ENCODE data around the gene HSCB.
"Not testable (repeated sequence)": the region's sequence is repeated elsewhere in the genome, so short reads cannot be mapped to it uniquely, and the experiment has no call there.

The HSCB gene

GRCh38 chr22:28741785-28742561, at the start of gene HSCB, which contains the start of gene CHEK2:
Gene HSCB (plus strand): TSS chr22:28742039. CDS start chr22:28742096, 57 bp downstream.
Gene CHEK2 (minus strand): TSS chr22:28741820. CDS start chr22:28734721, 7,099 bp downstream.
- DNase-seq, result peak; percentile 25

GRCh38 chr22:28693041-28693760, 48.6 kb upstream of the HSCB start:
- not testable (repeated sequence) for DNase-seq

DNA sequence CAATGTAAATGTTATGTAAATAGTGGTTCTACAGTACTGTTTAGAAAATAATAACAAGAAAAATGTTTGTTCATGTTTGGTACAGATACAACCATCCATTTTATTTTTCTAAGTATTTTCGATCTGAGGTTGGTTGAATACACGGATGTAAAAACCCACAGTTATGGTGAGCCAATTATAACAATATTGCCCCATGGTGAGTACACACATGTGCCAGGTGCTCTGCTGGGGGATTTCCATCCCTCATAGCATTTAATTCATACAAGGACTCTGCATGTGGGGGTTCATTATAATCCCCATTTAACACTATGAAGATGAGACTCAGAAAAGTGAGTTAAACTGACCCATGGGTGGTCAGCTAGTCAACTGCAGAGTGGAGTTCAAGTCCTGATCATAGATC, 38.9 kb upstream of the HSCB start:
- DNase-seq, result no peak

DNA sequence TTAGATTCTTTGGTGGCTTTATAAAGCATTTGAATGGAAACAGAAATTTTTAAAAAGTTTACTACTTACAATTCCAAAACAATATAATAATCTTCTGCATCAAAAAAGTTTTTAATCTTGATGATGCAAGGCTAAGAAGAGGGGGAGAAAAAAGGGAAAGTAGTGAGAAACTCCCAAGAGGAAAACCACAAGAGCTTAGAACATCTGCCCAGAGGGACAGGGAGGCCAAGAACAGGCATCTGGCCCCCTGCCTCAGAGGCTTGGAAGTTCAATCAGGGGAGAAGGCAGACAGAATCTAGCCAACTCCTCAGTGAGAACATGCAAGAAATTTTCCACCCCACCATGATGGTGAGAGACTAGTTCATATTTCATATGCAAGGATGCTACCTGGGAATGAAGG, 38.4 kb upstream of the HSCB start:
- no peak for DNase-seq

DNA sequence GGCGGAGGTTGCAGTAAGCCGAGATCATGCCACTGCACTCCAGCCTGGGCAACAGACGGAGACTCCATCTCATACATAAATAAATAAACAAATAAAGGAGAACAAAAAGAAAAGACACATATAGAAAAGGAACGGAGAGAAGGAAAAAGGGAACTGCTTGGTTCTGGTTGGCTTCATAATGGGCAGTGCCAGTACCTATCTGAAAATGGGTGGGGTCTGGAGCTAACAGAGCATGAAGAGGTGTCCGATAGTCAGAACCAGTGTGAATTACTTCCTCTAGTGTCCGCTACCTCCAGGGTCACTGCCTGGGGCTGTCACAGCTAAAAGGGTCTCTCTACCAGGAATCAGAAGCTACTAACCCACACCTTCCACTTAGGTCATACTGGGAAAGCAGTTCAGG, 35.0 kb upstream of the HSCB start:
- no peak for DNase-seq

DNA sequence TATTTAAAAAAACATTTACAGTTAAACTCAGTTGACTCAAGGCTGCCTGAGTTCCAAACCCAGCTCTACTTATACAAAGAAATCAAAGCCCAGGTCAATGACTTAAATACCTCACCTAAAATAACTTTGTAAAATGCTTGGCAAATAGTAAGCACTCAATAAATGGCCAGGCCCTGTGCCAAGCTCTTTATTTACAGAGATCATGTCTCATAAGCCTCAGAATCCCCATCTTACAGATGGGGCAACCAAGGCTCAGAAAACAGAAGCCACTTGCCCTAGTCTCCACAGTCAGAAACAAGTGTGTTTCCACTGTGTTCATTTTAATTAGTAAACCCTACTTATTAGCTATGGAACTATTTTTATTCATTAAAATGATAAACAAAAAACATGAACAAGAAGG, 31.7 kb upstream of the HSCB start:
- no peak for DNase-seq

DNA sequence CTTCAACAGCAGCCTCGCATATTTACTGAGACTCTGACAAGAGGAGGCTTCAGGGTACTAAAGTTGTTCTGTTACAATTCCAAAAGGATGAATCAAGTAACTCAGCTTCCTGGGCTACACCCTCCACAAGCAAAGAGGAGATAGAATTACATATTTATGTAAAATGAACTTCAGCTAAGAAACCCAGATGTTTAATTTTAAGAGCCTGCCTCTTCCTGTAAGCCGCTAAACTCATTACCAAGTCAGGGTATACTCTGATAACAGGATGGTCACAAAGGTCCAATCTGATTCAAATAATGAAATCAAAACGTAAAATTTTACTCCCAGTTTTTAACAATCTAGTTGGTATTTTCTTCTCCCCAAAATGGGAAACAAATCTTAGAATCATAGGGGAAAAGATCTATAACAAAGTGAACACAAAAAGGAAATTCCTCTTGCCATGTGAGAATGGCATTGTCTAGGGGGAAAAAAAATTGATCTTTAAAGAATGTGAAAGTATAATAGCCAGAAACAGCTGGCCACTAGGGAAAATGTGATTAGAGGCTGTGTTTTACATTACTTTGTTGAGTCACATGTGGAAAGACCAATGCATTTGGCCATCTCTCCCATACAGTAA, 31.2 kb upstream of the HSCB start:
- no peak for DNase-seq

DNA sequence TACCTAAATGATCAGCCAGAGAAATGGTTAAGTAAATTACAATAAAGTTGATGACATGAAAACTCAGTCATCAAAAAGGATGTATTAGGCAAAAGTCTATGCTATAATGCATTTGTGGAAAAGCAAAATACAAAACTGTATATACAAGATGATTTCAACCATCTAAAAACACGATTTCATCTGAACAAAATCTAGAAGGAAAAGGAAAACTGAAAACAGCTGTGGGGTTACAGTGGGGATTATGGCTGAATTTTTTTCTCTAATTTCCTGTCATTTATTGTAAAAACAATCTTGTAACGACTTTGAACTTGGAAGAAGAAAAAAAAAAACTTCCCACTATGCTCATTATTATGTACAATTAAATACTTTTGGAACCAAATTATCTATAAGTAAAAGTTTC, 30.5 kb upstream of the HSCB start:
- DNase-seq, result no peak

DNA sequence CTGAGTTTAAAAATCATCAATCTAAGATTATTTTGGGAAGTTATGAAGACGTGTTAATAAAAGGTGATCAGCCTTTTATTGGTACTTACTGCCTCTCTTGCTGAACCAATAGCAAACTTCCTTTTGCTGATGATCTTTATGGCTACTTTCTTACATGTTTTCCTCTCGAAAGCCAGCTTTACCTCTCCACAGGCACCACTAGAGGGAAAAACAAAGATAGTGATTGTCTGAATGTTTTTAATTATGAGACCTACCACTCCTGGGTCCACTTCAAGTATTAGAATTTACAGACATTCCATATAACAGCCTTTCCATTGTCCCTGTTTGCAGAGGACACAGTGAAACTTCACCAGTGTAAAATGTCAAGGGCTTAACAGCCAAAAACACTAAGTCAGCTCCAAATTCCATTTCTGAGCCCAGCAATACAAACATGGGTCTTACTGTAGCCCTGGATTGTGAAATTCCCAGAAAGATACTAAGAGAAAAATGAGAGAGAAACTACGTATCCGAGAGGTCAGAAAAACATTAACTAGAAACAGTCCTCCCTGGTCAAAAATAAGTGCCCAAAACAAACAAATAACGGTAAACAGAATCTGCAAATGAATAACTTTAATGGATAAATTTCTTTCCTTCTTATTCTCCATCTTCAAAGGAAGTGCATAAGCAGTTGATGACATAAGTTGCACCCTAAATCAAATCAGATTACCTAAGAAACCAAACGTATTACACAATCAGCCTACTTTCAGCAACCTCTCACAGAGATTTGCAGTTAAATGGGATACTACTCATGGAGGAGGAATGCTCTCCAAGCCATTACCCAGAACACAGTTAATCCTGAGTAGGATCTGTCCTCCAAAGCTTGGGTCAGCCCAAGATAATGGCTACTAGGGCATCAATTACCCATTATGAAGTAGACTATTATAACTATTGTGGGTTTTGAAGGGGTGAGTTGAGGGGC, 29.7 kb upstream of the HSCB start:
- DNase-seq, result no peak

DNA sequence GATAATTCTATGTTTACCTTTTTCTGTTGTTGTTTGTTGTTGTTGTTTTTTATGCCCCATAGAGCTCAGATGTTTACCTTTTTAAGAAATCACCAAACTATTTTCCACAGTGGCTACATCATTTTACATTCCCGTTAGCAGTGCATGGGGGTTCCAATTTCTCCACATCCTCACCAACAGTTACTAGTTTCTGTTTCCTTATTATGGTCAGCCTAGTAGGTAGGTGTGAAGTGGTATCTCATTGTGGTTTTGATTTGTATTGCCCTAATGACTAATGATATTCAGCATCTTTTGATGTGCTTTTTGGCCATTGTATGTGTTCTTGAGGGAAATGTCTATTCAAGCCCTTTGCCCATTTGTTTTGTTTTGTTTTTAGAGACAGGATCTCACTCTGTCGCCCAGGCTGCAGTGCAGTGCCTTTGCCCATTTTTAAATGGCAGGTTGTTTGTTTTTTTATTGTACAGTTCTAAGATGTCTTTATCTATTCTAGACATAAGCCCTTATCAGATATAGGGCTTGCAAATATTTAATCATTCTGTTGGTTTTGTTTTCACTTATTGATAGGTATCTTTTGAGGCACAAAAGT, 27.7 kb upstream of the HSCB start:
- no peak for DNase-seq

GRCh38 chr22:28715611-28716010, 26.2 kb upstream of the HSCB start:
- DNase-seq, result no peak

GRCh38 chr22:28716686-28717085, 25.2 kb upstream of the HSCB start:
- DNase-seq, result no peak

DNA sequence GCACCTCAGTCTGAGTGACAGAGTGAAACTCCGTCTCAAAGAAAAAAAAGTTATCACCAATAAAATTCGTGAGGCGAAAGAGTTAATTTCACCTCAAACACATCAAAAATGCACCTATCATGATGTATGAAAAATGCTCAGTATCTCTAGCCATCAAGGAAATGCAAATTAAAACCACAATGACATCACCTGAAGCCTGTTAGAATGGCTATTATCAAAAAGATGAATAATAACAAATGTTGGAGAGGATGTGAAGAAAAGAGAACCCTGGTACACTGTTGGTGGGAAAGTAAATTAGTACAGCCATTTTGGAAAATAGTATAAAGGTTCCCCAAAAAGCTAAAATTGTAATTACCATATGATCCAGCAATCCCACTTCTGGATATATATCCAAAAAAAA, 23.8 kb upstream of the HSCB start:
- DNase-seq, result no peak

GRCh38 chr22:28728002-28728401, 13.8 kb upstream of the HSCB start:
- no peak for DNase-seq

- DNase-seq, result no peak
Observed at GRCh38 chr22:28728621-28729313, 13.1 kb upstream of the HSCB start.

- DNase-seq, result no peak
Observed at GRCh38 chr22:28730179-28730578, 11.7 kb upstream of the HSCB start.

DNA sequence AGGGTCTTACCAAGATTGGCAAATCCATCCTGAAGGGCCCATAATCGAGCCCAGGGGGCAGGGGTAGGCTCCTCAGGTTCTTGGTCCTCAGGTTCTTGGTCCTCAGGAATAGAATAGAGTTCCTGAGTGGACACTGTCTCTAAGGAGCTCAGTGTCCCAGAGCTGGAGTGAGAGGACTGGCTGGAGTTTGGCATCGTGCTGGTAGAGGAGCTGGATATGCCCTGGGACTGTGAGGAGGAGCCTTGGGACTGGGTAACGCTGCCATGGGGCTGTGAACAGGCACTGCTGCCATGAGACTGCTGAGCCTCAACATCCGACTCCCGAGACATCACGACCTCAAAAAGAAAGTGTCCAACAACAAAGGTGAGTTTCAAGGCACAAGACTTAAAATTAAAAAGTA, 7.4 kb upstream of the HSCB start:
- DNase-seq, result no peak

DNA sequence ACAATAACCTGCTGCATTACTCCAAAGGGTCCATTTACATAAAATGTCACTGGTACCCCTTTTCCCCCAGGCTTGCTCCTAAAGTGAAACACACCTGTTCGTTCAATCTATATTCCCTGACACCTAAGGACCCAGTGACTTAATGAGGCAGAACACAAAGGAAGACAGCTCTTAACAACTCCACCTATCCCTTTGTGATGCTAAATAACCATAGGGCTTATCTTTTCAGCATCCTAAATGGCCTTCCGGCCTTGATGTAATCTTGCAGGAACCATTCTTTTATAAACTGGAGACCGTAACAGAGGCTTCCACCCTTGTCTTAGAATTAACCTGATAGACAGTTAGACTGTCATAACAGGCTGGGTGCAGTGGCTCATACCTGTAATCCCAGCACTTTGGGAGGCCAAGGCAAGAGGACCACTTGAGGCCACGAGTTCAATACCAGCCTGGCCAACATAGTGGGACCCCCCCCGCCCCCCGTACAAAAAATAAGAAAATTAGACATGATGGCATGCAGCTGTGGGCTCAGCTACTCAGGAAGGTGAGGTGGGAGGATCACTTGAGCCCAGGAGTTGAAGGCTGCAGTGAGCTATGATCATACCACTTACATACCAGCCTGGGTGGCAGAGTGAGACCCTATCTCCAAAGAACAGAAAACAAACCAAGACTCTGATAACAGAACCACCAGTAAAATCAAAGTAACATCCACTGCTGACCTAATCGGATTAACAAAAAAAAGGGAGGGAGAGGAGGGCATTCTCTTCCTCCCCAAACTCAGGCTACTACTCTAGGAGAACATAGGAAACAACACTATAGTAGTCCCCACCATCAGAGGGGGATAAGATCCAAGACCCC, 5.3 kb upstream of the HSCB start:
- DNase-seq, result no peak

- no peak for DNase-seq
Observed at GRCh38 chr22:28737701-28738100, 4.1 kb upstream of the HSCB start.

DNA sequence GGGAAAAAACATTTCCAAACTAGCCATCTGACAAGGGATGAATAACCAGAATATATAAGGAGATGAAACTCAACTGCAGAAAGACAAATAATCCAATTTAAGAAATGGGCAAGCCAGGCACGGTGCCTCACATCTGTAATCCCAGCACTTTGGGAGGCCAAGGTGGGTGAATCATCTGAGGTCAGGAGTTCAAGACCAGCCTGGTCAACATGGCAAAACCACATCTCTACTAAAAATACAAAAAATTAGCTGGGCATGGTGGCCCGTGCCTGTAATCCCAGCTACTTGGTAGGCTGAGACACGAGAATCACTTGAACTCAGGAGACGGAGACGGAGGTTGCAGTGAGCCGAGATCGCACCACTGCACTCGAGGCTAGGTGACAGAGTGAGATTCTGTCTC, 3.0 kb upstream of the HSCB start:
- DNase-seq, result not testable (repeated sequence)

Measured in cortex of kidney (tissue), 1 donor.